Neuronal stem cell (in vitro differentiated cells): ENCODE results near the gene CHAC1.

Experiments used
- DNase-seq: peaks from one replicate; pipeline ENCODE4 v3.0.0-alpha.2; 2013; ENCODE audit warnings: low spot score
- H2AFZ ChIP-seq: one replicate; pipeline ENCODE4 v1.6.1; 2013; ENCODE audit warnings: mild to moderate bottlenecking, low read length, inconsistent platforms
- H2AK5ac ChIP-seq: 2 replicates; pipeline ENCODE4 v1.6.1; 2013; ENCODE audit warnings: low read depth, mild to moderate bottlenecking, inconsistent platforms, low read length, moderate library complexity, mixed read lengths
- H2BK120ac ChIP-seq: 2 replicates; pipeline ENCODE4 v1.6.1; 2013; ENCODE audit warnings: low read depth, mild to moderate bottlenecking, inconsistent platforms, low read length, moderate library complexity, mixed read lengths
- H2BK12ac ChIP-seq: one replicate; pipeline ENCODE4 v1.6.1; 2013; ENCODE audit warnings: low read length, inconsistent platforms
- H2BK15ac ChIP-seq: 2 replicates; pipeline ENCODE4 v1.6.1; 2013; ENCODE audit warnings: mild to moderate bottlenecking, low read length, inconsistent platforms, mixed read lengths
- H2BK5ac ChIP-seq: one replicate; pipeline ENCODE4 v1.6.1; 2013; ENCODE audit warnings: inconsistent platforms, mild to moderate bottlenecking, low read length, moderate library complexity
- H3K14ac ChIP-seq: one replicate; pipeline ENCODE4 v1.6.1; 2013; ENCODE audit warnings: low read length, inconsistent platforms
- H3K18ac ChIP-seq: 2 replicates; pipeline ENCODE4 v1.6.1; 2013; ENCODE audit warnings: low read length, inconsistent platforms
- H3K23ac ChIP-seq: 2 replicates; pipeline ENCODE4 v1.6.1; 2013; ENCODE audit warnings: low read depth, mild to moderate bottlenecking, mixed read lengths, low read length, inconsistent platforms; ENCODE audit not compliant: poor library complexity
- H3K27ac ChIP-seq: replicated peaks from 3 replicates; pipeline ENCODE4 v1.5.1; 2013; ENCODE audit warnings: low read length, inconsistent platforms
- H3K27me3 ChIP-seq, 3 experiments: 2 replicates each; pipeline ENCODE4 v1.6.1; 2013; ENCODE audit warnings: low read length in 3 of 3, mild to moderate bottlenecking in 2 of 3, inconsistent platforms in 1 of 3, low read depth in 1 of 3, mixed read lengths in 1 of 3, moderate library complexity in 1 of 3; ENCODE audit not compliant: control insufficient read depth in 3 of 3, insufficient read depth in 3 of 3
- H3K36me3 ChIP-seq, 2 donors: replicated peaks in 1 of 2; 2 replicates each; pipeline ENCODE4 v1.6.1; 2013; ENCODE audit warnings: low read length in 2 of 2; ENCODE audit not compliant: control insufficient read depth in 2 of 2, insufficient read depth in 2 of 2
- H3K4ac ChIP-seq: 2 replicates; pipeline ENCODE4 v1.6.1; 2013; ENCODE audit warnings: inconsistent platforms, mild to moderate bottlenecking, low read length, moderate library complexity
- H3K4me1 ChIP-seq, 2 donors: 1 replicate in 1 of 2; 2 replicates in 1 of 2; pipeline ENCODE4 v1.6.1; 2013; ENCODE audit warnings: low read length in 2 of 2, low read depth in 1 of 2; ENCODE audit not compliant: control insufficient read depth in 2 of 2, insufficient read depth in 1 of 2
- H3K4me2 ChIP-seq: one replicate; pipeline ENCODE4 v1.6.1; 2013; ENCODE audit warnings: mild to moderate bottlenecking, low read length, inconsistent platforms; ENCODE audit not compliant: insufficient read depth, poor library complexity, severe bottlenecking
- H3K4me3 ChIP-seq, 2 donors: 2 replicates each; pipeline ENCODE4 v1.5.1; 2013; ENCODE audit warnings: low read length in 2 of 2, mild to moderate bottlenecking in 2 of 2, inconsistent platforms in 1 of 2, moderate library complexity in 1 of 2
- H3K79me1 ChIP-seq: one replicate; pipeline ENCODE4 v1.6.1; 2013; ENCODE audit warnings: low read depth, mild to moderate bottlenecking, inconsistent platforms, low read length, moderate library complexity
- H3K9ac ChIP-seq: one replicate; pipeline ENCODE4 v1.6.1; 2013; ENCODE audit warnings: mild to moderate bottlenecking, low read depth, low read length, inconsistent platforms; ENCODE audit not compliant: poor library complexity
- H3K9me3 ChIP-seq, 2 donors: replicated peaks in 1 of 2; 2 replicates each; pipeline versions ENCODE3 to v1.6.1; 2013; ENCODE audit warnings: low read length in 2 of 2, mild to moderate bottlenecking in 2 of 2, inconsistent platforms in 1 of 2, low read depth in 1 of 2, mixed read lengths in 1 of 2, moderate library complexity in 1 of 2; ENCODE audit not compliant: control insufficient read depth in 2 of 2, insufficient read depth in 1 of 2
- H4K8ac ChIP-seq: one replicate; pipeline ENCODE4 v1.6.1; 2013; ENCODE audit warnings: low read depth, mild to moderate bottlenecking, inconsistent platforms, low read length, moderate library complexity
- H4K91ac ChIP-seq: one replicate; pipeline ENCODE4 v1.6.1; 2013; ENCODE audit warnings: low read length, low read depth, mild to moderate bottlenecking, inconsistent platforms; ENCODE audit not compliant: poor library complexity
- WGBS, 2 donors: extraction: QIAGEN DNeasy Blood & Tissue Kit; methylation state at CpG; one replicate each; pipeline ENCODE4 v1.1.7; 2013; ENCODE audit warnings: missing lambda C conversion rate in 2 of 2, mixed read lengths in 1 of 2; ENCODE audit not compliant: insufficient read length in 2 of 2, insufficient replicate concordance in 1 of 2; ENCODE audit errors: extremely low coverage in 2 of 2; 5-methylcytosine and 5-hydroxymethylcytosine counted together

Gene CHAC1

GRCh38 chr15:40942878-40943277 is 10.4 kb upstream of the CHAC1 start:
- Histone ChIP-seq H3K27me3 (peaks cover 0 to 4% (median 0%) of the 10 kb centered on the region in 3 experiments), H3K9ac (no peak overlapping the region), H3K36me3 (no peaks in the 10 kb centered on the region), H3K23ac (no peak overlapping the region), H3K4me2 (no peak overlapping the region), H4K91ac (no peak overlapping the region), H3K79me1 (no peaks in the 10 kb centered on the region), H3K9me3 (no peaks in the 10 kb centered on the region), H3K4me3 (no peak overlapping the region), H3K27ac (no peak overlapping the region), H2AFZ (no peak overlapping the region), H4K8ac (no peak overlapping the region), H2AK5ac (no peak overlapping the region), H3K18ac (no peak overlapping the region), H3K4me1 (peaks cover 7 to 10% of the 10 kb centered on the region in 2 donors), H2BK15ac (no peak overlapping the region), H3K4ac (no peak overlapping the region), H2BK5ac (no peak overlapping the region), H2BK12ac (no peak overlapping the region), H2BK120ac (no peak overlapping the region), H3K14ac (no peak overlapping the region)
- WGBS, 2 donors: no CpG with 5 or more reads among the region's 12 CpGs
- no peak for DNase-seq

- Histone ChIP-seq H2BK120ac (no peak overlapping the region), H3K27ac (no peak overlapping the region), H3K9me3 (no peaks in the 10 kb centered on the region), H3K4me2 (no peak overlapping the region), H2BK15ac (no peak overlapping the region), H3K18ac (peak overlapping the region; percentile 13), H2BK5ac (no peak overlapping the region), H2AFZ (no peak overlapping the region), H3K36me3 (no peaks in the 10 kb centered on the region), H3K4me3 (no peak overlapping the region), H3K9ac (no peak overlapping the region), H4K91ac (no peak overlapping the region), H2AK5ac (no peak overlapping the region), H3K4me1 (peaks cover 7 to 10% of the 10 kb centered on the region in 2 donors), H2BK12ac (no peak overlapping the region), H3K4ac (no peak overlapping the region), H3K14ac (no peak overlapping the region), H3K23ac (no peak overlapping the region), H4K8ac (no peak overlapping the region), H3K79me1 (no peaks in the 10 kb centered on the region), H3K27me3 (peaks cover 0 to 14% (median 0%) of the 10 kb centered on the region in 3 experiments)
- no CpG with 5 or more reads among the region's 9 CpGs for WGBS, 2 donors
- no peak for DNase-seq
Observed at GRCh38 chr15:40943764-40944365, 9.4 kb upstream of the CHAC1 start.

GRCh38 chr15:40944510-40945296 is 8.6 kb upstream of the CHAC1 start:
- no peak overlapping the region for H3K14ac ChIP-seq
- H4K91ac ChIP-seq: no peak overlapping the region
- no peak overlapping the region for H3K23ac ChIP-seq
- peaks cover 0 to 22% (median 0%) of the 10 kb centered on the region in 3 experiments for H3K27me3 ChIP-seq
- no peak for DNase-seq
- no peak overlapping the region for H2AK5ac ChIP-seq
- no peak overlapping the region for H2BK5ac ChIP-seq
- H3K79me1 ChIP-seq: no peaks in the 10 kb centered on the region
- no peaks in the 10 kb centered on the region for H3K9me3 ChIP-seq
- no peak overlapping the region for H2BK12ac ChIP-seq
- no peak overlapping the region for H3K18ac ChIP-seq
- no CpG with 5 or more reads among the region's 11 CpGs for WGBS, 2 donors
- H3K27ac ChIP-seq: no peak overlapping the region
- H3K4me3 ChIP-seq: no peak overlapping the region
- H2AFZ ChIP-seq: no peak overlapping the region
- no peak overlapping the region for H2BK120ac ChIP-seq
- no peak overlapping the region for H2BK15ac ChIP-seq
- H3K4ac ChIP-seq: no peak overlapping the region
- H3K4me1 ChIP-seq: peaks cover 7 to 10% of the 10 kb centered on the region in 2 donors
- H3K4me2 ChIP-seq: no peak overlapping the region
- H3K9ac ChIP-seq: no peak overlapping the region
- H3K36me3 ChIP-seq: no peaks in the 10 kb centered on the region
- no peak overlapping the region for H4K8ac ChIP-seq

- no peaks in the 10 kb centered on the region for H3K36me3 ChIP-seq
- no CpG with 5 or more reads among the region's 21 CpGs for WGBS, 2 donors
- no peak overlapping the region for H4K8ac ChIP-seq
- H3K27me3 ChIP-seq: peaks cover 0 to 37% (median 0%) of the 10 kb centered on the region in 3 experiments
- H3K18ac ChIP-seq: no peak overlapping the region
- H3K4me1 ChIP-seq: no peaks in the 10 kb centered on the region
- no peak overlapping the region for H3K4me2 ChIP-seq
- H3K14ac ChIP-seq: no peak overlapping the region
- H2BK120ac ChIP-seq: no peak overlapping the region
- H4K91ac ChIP-seq: no peak overlapping the region
- no peak overlapping the region for H2BK12ac ChIP-seq
- DNase-seq: no peak
- H3K23ac ChIP-seq: no peak overlapping the region
- no peak overlapping the region for H2AK5ac ChIP-seq
- H3K79me1 ChIP-seq: peaks cover 4% of the 10 kb centered on the region
- no peaks in the 10 kb centered on the region for H3K9me3 ChIP-seq
- H3K9ac ChIP-seq: no peak overlapping the region
- H3K4ac ChIP-seq: no peak overlapping the region
- no peak overlapping the region for H2AFZ ChIP-seq
- no peak overlapping the region for H3K4me3 ChIP-seq
- no peak overlapping the region for H2BK5ac ChIP-seq
- no peak overlapping the region for H2BK15ac ChIP-seq
- no peak overlapping the region for H3K27ac ChIP-seq
Observed at GRCh38 chr15:40948706-40949473, 4.4 kb upstream of the CHAC1 start.
